ENCODE data around the gene HLA-E. TPM values are rescaled to one million over a fixed set of nuclear protein-coding genes. Genes with fewer than 3 reads are reported as not detected.

Gene HLA-E
- total RNA-seq, 5 donors from 2014 or later (not counting 1 experiment from before 2014, with no cell fraction given) = 1,114 to 1,417 (median 1,253) TPM

- no peaks in the 10 kb centered on the region for H3K27me3 ChIP-seq (replicated peaks in 1 of 2; ENCODE audit: control insufficient read depth in 2 of 2, extremely low read depth in 1 of 2, insufficient read depth in 2 of 2, low read length in 1 of 2)
- peak overlapping the region; percentile 49 for H3K27ac ChIP-seq (ENCODE audit: low read length)
- CTCF ChIA-PET = interaction anchor here (0.9 to 2.3 kb wide), 8 partner anchors 8 to 50 kb away, joined by 4 to 22 read pairs (median 12); no protein-coding TSS in a partner anchor
- ATAC-seq (replicated peaks in 1 of 4) (no peak), DNase-seq (peak in 1 of 35 experiments; percentile 59)
- no peaks in the 10 kb centered on the region for H3K9me3 ChIP-seq
- H3K4me3 ChIP-seq (ENCODE audit: control insufficient read depth in 1 of 2, extremely low read depth in 1 of 2, low read length in 1 of 2) = peak overlapping the region in 1 of 2 donors; percentile 14
- POLR2A ChIA-PET = interaction anchor here (0.6 to 1.7 kb wide), 3 partner anchors 8 to 39 kb away, joined by 4 to 12 read pairs (median 6); partner anchors contain the start of gene PRR3 (in 1 of the 2)
- peaks cover 36 to 41% (median 37%) of the 10 kb centered on the region in 3 donors for H3K4me1 Mint-ChIP-seq
- no peaks in the 10 kb centered on the region for H3K36me3 Mint-ChIP-seq
- peak overlapping the region; percentile 87 to 96 for H3K27ac Mint-ChIP-seq
- no peaks in the 10 kb centered on the region for H3K9me3 Mint-ChIP-seq
- no peaks in the 10 kb centered on the region for H3K36me3 ChIP-seq (ENCODE audit: control insufficient read depth in 2 of 2, extremely low read depth in 1 of 2, insufficient read depth in 1 of 2, low read length in 1 of 2)
- H3K4me1 ChIP-seq (ENCODE audit: control insufficient read depth in 1 of 2, extremely low read depth in 1 of 2, insufficient read depth in 2 of 2, low read length in 2 of 2) = peaks cover 10 to 36% of the 10 kb centered on the region in 2 experiments
- H3K27me3 Mint-ChIP-seq = no peaks in the 10 kb centered on the region
- 77% methylated on average over 3 of the region's 15 CpGs for WGBS (ENCODE audit: insufficient coverage)
- peak overlapping the region; percentile 66 to 81 (median 68) for H3K4me3 Mint-ChIP-seq
Measured at GRCh38 chr6:30533460-30534294, 44.4 kb downstream of the HLA-E start.

DNA sequence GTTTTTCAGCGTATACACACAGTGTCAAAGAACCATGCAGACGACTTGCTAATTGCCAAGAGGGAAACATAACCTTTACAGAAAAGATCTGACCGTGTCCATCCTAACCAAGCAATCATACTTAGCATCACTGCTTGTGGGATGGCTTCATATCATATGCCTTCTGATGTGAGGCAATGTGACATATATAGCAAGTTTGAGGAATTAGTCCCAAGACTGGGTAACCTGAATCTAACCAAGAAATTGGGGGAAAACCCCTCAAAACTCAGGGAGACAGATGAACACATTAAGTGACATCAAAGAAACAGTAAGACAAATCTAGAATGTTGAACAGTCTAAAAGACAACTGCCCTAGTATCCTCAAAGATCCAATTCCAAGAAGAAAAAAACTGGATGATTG, 48.6 kb downstream of the HLA-E start:
- Histone ChIP-seq H3K4me1 (ENCODE audit: control insufficient read depth in 1 of 2, extremely low read depth in 1 of 2, insufficient read depth in 2 of 2, low read length in 2 of 2) (peaks cover 8 to 18% of the 10 kb centered on the region in 2 experiments), H3K27me3 (replicated peaks in 1 of 2; ENCODE audit: control insufficient read depth in 2 of 2, extremely low read depth in 1 of 2, insufficient read depth in 2 of 2, low read length in 1 of 2) (no peaks in the 10 kb centered on the region), H3K36me3 (ENCODE audit: control insufficient read depth in 2 of 2, extremely low read depth in 1 of 2, insufficient read depth in 1 of 2, low read length in 1 of 2) (no peaks in the 10 kb centered on the region), H3K9me3 (no peaks in the 10 kb centered on the region), H3K4me3 (ENCODE audit: control insufficient read depth in 1 of 2, extremely low read depth in 1 of 2, low read length in 1 of 2) (no peak overlapping the region), H3K27ac (ENCODE audit: low read length) (no peak overlapping the region)
- 86% methylated on average over 2 of the region's 3 CpGs for WGBS (ENCODE audit: insufficient coverage)
- H3K4me1 Mint-ChIP-seq = peaks cover 24 to 27% (median 25%) of the 10 kb centered on the region in 3 donors
- ATAC-seq (replicated peaks in 1 of 4) (no peak), DNase-seq (no peak)
- H3K36me3 Mint-ChIP-seq = no peaks in the 10 kb centered on the region
- H3K9me3 Mint-ChIP-seq = no peaks in the 10 kb centered on the region
- no peak overlapping the region for H3K4me3 Mint-ChIP-seq
- CTCF ChIA-PET = interaction anchor here in 1 of 2 donors (0.6 kb wide), 1 partner anchor 59 kb away, joined by 3 read pairs; no protein-coding TSS in a partner anchor
- POLR2A ChIA-PET = interaction anchor here in 1 of 2 donors (0.7 kb wide), 1 partner anchor 43 kb away, joined by 3 read pairs; no protein-coding TSS in a partner anchor
- H3K27me3 Mint-ChIP-seq = no peaks in the 10 kb centered on the region
- H3K27ac Mint-ChIP-seq = no peak overlapping the region

DNA sequence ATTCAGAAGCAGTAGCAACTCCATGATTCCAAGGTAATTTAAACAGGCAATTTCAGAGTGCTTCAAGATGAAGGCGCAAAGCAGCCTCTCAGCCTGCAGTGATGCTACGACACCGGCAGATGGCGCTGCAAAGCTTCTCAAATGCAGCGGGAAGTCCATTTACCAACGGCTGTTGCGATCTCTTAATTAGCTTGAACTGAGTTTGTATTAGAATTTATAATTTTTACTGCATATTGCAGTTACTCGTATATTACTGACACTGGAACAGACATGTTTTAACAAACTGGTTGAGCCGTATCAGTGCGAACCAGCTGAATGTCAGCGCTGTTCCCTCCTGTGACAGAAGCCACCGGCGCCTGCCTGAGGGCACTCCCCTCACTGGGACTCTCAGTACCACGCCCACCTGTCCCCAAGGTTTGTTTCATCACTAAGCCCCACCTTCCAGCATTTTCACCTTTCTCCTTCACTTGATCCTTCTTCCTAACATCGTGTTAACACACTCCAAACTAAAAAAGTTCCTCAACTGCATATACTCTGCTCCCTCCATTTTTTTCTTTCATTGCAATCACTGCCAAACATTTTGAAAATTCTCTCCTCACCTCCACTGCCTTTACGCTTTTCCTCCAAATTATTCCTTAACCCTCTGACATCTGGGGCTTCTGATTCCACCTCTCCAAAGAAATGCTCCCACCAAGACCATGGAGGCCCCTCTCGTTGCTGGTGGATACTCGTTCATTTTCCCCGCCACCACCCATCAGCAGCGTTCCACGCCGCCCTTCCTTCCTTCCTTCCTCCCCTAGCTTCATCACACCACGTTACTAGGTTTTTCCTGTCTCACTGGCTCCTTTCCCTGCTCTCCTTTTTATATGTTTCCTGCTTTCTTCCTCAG, 52.5 kb downstream of the HLA-E start:
- Histone ChIP-seq H3K36me3 (ENCODE audit: control insufficient read depth in 2 of 2, extremely low read depth in 1 of 2, insufficient read depth in 1 of 2, low read length in 1 of 2) (peaks cover 12% of the 10 kb centered on the region in 2 donors), H3K27ac (ENCODE audit: low read length) (peak overlapping the region; percentile 74), H3K4me1 (ENCODE audit: control insufficient read depth in 1 of 2, extremely low read depth in 1 of 2, insufficient read depth in 2 of 2, low read length in 2 of 2) (peaks cover 26 to 31% of the 10 kb centered on the region in 2 experiments), H3K27me3 (replicated peaks in 1 of 2; ENCODE audit: control insufficient read depth in 2 of 2, extremely low read depth in 1 of 2, insufficient read depth in 2 of 2, low read length in 1 of 2) (no peaks in the 10 kb centered on the region), H3K9me3 (no peaks in the 10 kb centered on the region), H3K4me3 (ENCODE audit: control insufficient read depth in 1 of 2, extremely low read depth in 1 of 2, low read length in 1 of 2) (peak overlapping the region; percentile 46 to 74)
- WGBS (ENCODE audit: insufficient coverage) = 3% methylated on average over 17 of the region's 23 CpGs
- Mint-ChIP-seq H3K27ac (peak overlapping the region; percentile 91 to 95), H3K9me3 (no peaks in the 10 kb centered on the region), H3K4me3 (peak overlapping the region; percentile 78 to 81 (median 81)), H3K36me3 (peaks cover 6% of the 10 kb centered on the region), H3K4me1 (peaks cover 34 to 37% (median 35%) of the 10 kb centered on the region in 3 donors), H3K27me3 (no peaks in the 10 kb centered on the region)
- DNase-seq (peak; percentile 54 to 94 (median 74)), ATAC-seq (replicated peaks in 1 of 4) (peak; percentile 68 to 80 (median 76))
- CTCF ChIA-PET = interaction anchor here (0.6 to 4.8 kb wide), 34 partner anchors 10 to 546 kb away, joined by 3 to 73 read pairs (median 6); partner anchors contain the start of genes ABCF1 (in 1 of the 2) and PRR3 (in 1 of the 2)
- POLR2A ChIA-PET = interaction anchor here (0.5 to 1.7 kb wide), 19 partner anchors 9 to 659 kb away, joined by 3 to 30 read pairs (median 4); partner anchors contain the start of genes ABCF1 (in 1 of the 2) and MRPS18B (in 1 of the 2)

DNA sequence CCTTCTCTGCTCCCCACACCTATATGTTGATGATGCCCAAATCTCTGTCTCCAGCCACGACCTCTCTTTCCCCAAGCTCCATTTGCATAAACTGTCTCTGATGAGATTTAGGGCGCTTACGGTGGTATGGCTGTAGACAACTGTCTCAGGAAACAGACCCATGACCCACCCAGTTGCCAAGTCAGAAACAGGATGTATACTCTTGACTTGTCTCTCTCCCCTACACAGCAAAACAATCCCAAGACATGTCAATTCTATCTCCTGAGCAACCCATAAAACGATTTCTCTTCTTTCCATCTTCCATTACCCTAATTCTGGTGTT, 53.1 kb downstream of the HLA-E start:
- ATAC-seq (replicated peaks in 1 of 4) = peak; percentile 66 to 81 (median 72)
- Histone ChIP-seq H3K36me3 (ENCODE audit: control insufficient read depth in 2 of 2, extremely low read depth in 1 of 2, insufficient read depth in 1 of 2, low read length in 1 of 2) (peaks cover 14 to 17% of the 10 kb centered on the region in 2 donors), H3K9me3 (no peaks in the 10 kb centered on the region), H3K27me3 (replicated peaks in 1 of 2; ENCODE audit: control insufficient read depth in 2 of 2, extremely low read depth in 1 of 2, insufficient read depth in 2 of 2, low read length in 1 of 2) (no peaks in the 10 kb centered on the region), H3K4me1 (ENCODE audit: control insufficient read depth in 1 of 2, extremely low read depth in 1 of 2, insufficient read depth in 2 of 2, low read length in 2 of 2) (peaks cover 26 to 31% of the 10 kb centered on the region in 2 experiments), H3K27ac (ENCODE audit: low read length) (peak overlapping the region; percentile 74), H3K4me3 (ENCODE audit: control insufficient read depth in 1 of 2, extremely low read depth in 1 of 2, low read length in 1 of 2) (peak overlapping the region; percentile 46 to 74)
- H3K4me1 Mint-ChIP-seq = peaks cover 34 to 37% (median 35%) of the 10 kb centered on the region in 3 donors
- H3K36me3 Mint-ChIP-seq = peaks cover 7% of the 10 kb centered on the region
- H3K27me3 Mint-ChIP-seq = no peaks in the 10 kb centered on the region
- ChIA-PET CTCF (interaction anchor here (0.6 to 4.8 kb wide), 16 partner anchors 9 to 188 kb away, joined by 3 to 73 read pairs (median 11); partner anchors contain the start of genes ABCF1 (in 1 of the 2) and PRR3 (in 1 of the 2)), POLR2A (interaction anchor here (0.6 to 1.7 kb wide), 9 partner anchors 9 to 658 kb away, joined by 3 to 30 read pairs (median 5); no protein-coding TSS in a partner anchor)
- H3K4me3 Mint-ChIP-seq = peak overlapping the region; percentile 78 to 81 (median 81)
- H3K27ac Mint-ChIP-seq = peak overlapping the region; percentile 91 to 95
- WGBS (ENCODE audit: insufficient coverage) = 11% methylated on average over 1 of the region's 4 CpGs
- H3K9me3 Mint-ChIP-seq = no peaks in the 10 kb centered on the region
- peak in 23 of 35 experiments; percentile 20 to 70 (median 34) for DNase-seq

- Histone ChIP-seq H3K27ac (ENCODE audit: low read length) (peak overlapping the region; percentile 74), H3K36me3 (ENCODE audit: control insufficient read depth in 2 of 2, extremely low read depth in 1 of 2, insufficient read depth in 1 of 2, low read length in 1 of 2) (peaks cover 14 to 21% of the 10 kb centered on the region in 2 donors), H3K9me3 (no peaks in the 10 kb centered on the region), H3K4me1 (ENCODE audit: control insufficient read depth in 1 of 2, extremely low read depth in 1 of 2, insufficient read depth in 2 of 2, low read length in 2 of 2) (peaks cover 26 to 31% of the 10 kb centered on the region in 2 experiments), H3K4me3 (ENCODE audit: control insufficient read depth in 1 of 2, extremely low read depth in 1 of 2, low read length in 1 of 2) (no peak overlapping the region), H3K27me3 (replicated peaks in 1 of 2; ENCODE audit: control insufficient read depth in 2 of 2, extremely low read depth in 1 of 2, insufficient read depth in 2 of 2, low read length in 1 of 2) (no peaks in the 10 kb centered on the region)
- DNase-seq (no peak), ATAC-seq (replicated peaks in 1 of 4) (no peak)
- H3K4me3 Mint-ChIP-seq = peak overlapping the region; percentile 78 to 81 (median 81)
- H3K27ac Mint-ChIP-seq = peak overlapping the region; percentile 91 to 95
- H3K9me3 Mint-ChIP-seq = no peaks in the 10 kb centered on the region
- POLR2A ChIA-PET = interaction anchor here (0.6 to 1.7 kb wide), 9 partner anchors 10 to 658 kb away, joined by 3 to 30 read pairs (median 6); no protein-coding TSS in a partner anchor
- peaks cover 34 to 37% (median 35%) of the 10 kb centered on the region in 3 donors for H3K4me1 Mint-ChIP-seq
- CTCF ChIA-PET = interaction anchor here (0.6 to 4.8 kb wide), 12 partner anchors 9 to 1101 kb away, joined by 3 to 73 read pairs (median 11); partner anchors contain the start of gene PRR3 (in 1 of the 2)
- H3K27me3 Mint-ChIP-seq = no peaks in the 10 kb centered on the region
- no CpG with 5 or more reads among the region's 1 CpG for WGBS (ENCODE audit: insufficient coverage)
- H3K36me3 Mint-ChIP-seq = peaks cover 7% of the 10 kb centered on the region
Measured at GRCh38 chr6:30542915-30543314, 53.6 kb downstream of the HLA-E start.
